Stimulated activated CD4-positive, alpha-beta T cell treated with anti-CD3 and anti-CD28 coated beads, Interleukin-1b, Interleukin-23, amount 100 ng/mL, for 4 hours (primary cell): ENCODE results near the gene GALNT7.
"Not testable (repeated sequence)": the region's sequence is repeated elsewhere in the genome, so short reads cannot be mapped to it uniquely, and the experiment has no call there.

ENCODE experiments used
- DNase-seq, 2 donors: peaks; one replicate each; pipeline ENCODE4 v3.0.0-alpha.2; 2020; ENCODE audit warnings: low read depth in 2 of 2

The GALNT7 gene

DNA sequence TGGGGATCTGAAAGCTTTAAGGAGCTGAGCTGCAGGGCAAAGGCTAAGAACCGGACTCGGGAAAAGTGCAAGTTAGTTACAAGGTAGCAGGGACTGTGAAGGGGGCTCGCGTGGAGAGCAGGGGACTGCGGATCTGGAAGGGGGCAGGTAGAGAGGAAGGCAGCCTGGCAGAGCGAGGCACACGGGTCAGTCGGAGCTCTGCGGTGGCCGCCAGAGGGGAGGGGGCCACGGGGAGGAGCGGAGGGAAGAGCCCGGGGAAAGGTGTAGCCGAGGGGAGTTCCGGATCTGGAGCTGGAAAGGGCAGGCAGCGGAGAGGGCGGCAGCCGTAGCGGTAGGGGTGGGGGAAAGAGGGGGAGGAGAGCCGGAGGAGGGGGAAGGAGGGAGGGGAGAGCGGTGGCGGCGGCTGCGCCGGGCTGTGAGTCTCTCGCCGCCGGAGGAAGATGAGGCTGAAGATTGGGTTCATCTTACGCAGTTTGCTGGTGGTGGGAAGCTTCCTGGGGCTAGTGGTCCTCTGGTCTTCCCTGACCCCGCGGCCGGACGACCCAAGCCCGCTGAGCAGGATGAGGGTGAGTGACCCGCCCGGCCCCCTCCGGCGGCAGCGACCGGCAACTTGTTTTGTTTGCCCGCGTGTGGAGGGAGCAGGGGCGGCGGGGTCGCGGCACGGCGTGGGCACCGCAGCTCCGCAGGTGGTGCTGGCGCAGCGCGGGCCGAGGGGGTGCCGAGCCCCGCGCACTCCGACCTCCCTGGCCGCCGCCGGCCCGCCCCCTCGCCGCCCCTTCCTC is at the start of gene GALNT7:
Gene GALNT7 (plus strand): TSS at position 416 of the 782 bp plus-strand sequence. CDS start 25 bp downstream, at position 441.
- peak; percentile 53 to 55 for DNase-seq

DNA sequence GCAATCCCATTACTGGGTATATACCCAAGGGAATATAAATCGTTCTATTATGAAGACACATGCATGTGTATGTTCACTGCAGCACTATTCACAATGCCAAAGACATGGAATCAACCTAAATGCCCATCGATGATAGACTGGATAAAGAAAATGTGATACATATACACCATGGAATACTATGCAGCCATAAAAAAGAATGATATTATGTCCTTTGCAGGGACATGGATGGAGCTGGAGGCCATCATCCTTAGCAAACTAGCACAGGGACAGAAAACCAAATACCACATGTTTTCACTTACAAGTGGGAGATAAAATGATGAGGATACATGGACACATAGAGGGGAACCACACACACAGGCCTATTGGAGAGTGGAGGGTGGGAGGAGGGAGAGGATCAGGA is 49.8 kb upstream of the GALNT7 start:
- not testable (repeated sequence) for DNase-seq

GRCh38 chr4:173119818-173120217 is 48.8 kb upstream of the GALNT7 start:
- no peak for DNase-seq

DNA sequence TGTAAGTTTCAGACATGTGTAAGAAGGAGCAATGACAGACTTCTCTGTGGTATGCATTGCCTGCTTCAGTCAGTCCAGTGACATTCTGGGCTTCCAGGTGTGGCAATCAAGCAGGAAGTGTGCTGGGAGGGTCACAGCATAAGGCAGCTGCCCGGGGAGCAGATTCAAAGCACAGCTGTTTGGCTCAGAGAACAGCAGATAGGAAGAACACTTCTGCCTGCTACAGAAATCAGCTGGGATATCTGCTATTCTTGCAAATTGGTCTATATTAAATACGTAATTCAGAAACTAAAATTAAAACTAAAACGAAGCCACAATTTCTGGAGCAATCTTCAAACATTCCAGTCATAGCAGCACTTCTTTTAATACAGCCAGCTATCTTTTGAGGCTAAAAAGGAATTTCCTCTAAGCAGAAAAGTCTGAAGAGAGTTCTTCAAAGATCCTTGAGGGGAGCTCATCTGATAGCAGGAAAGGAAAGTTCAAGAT is 47.5 kb upstream of the GALNT7 start:
- no peak for DNase-seq

- DNase-seq = no peak
Observed at GRCh38 chr4:173124209-173124865, 44.3 kb upstream of the GALNT7 start.

- DNase-seq = no peak
Observed at GRCh38 chr4:173125216-173125812, 43.3 kb upstream of the GALNT7 start.

DNA sequence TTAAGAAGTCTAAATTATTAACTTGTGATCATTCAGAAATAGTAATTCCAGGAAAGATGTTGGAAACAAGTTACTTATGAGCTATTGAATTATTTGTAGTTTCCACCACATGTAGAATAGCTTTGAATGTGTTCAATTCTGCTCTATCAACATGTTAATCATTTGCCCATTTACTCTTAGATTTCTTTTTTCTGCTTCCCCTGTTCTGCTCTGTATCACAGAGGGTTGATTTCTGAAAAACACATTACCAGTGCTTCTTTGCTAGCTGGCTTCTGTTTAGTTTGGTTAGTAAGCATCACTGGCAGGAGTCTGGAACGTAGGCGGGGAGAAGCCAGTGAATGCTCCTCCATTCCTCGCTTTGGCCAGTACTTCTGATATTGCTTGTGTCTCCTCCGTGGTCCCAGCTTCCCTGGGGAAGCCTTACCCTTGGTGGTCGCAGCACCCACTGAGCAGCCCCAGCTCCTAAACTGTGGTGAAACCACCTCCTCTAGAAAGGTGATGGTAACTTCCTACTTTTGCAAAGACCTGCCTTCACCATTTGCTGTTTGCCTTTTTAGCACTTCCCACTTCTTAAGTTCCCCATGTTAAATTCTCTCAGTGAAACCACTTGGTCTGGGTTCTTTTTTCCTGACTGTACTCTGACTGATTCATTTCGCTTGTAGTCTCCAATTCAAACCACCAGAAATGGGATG is 40.3 kb upstream of the GALNT7 start:
- no peak for DNase-seq

- no peak for DNase-seq
Observed at GRCh38 chr4:173130687-173131086, 37.9 kb upstream of the GALNT7 start.

- no peak for DNase-seq
Observed at GRCh38 chr4:173134426-173134825, 34.2 kb upstream of the GALNT7 start.

DNA sequence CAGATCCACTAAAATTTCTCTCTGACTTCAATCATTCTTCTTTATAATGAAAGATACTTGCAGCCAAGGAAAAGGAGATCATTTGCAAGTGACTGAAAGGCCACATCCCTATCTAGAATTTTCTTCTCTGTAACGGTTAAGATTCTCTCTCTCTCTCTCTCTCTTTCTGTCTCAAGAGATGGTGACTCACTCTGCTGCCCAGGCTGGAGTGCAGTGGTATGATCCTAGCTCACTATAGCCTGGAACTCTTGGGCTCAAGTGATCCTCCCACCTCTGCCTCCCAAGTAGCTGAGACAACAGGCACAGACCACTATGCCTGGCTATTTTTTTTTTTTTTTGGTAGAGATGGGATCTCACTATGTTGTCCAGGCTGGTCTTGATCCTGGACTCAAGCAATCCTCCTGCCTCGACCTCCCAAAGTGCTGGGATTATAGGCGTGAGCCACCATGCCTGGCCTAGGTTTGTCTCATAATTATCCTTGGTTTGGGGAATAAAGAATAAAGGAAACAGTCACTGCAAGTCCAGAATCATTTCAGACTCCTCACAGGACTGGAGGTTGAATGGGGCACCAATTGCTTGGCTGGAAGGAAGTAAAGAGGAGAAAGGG is 33.3 kb upstream of the GALNT7 start:
- no peak for DNase-seq

DNA sequence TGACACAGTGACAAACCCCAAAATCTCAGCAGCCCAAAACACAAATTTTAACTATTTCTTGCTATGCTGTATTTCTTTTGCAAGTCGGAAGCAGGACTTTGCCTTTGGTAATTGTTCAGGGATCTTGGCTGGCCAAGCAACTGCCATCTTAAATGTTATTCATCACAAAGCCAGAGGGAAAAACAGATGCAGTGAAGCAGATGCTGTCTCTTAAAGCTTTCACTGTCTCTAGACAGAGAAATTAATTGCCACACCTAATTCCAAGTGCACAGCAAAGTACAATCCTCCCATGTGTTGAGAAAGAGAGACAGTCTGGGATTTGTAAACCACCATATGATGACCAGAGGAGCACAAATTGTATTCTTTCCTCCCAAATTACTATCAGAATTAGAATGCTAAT is 30.0 kb upstream of the GALNT7 start:
- DNase-seq = no peak

DNA sequence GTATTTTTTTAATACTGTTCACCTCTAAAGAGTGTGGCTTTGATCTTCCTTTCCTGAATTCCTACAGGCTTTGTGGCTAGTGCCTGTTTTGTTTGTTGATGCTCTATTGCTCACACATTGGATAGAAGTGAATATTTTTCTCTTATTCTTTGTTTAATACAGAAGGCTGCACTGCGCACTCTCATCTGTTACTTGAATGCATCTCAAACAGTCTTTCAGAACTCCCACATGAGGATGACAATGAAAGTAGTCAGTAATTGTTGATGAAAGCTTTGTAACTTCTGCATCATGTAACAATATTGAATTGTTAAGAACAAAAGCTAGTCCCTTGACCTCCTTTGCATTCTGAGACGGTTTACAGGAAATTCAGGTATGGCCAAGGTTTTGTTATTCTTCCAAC is 29.1 kb upstream of the GALNT7 start:
- no peak for DNase-seq

DNA sequence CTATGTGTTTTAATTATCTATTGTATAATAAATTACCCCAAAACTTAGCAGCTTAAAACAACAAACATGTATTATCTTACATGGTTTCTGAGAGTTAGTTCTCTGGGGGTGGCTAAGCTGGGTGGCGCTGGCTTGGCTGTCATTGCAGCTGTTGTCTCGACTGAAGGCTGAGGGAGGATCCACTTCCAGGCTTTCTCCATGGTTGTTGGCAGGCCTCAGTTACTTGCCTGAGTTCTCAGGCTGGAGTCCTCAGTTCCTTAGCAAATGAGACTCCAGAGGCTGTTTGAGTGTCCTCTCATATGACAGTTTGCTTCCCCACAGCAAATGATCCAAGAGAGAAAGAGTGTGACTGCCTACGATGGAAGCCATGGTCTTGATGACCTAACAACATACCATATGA is 23.5 kb upstream of the GALNT7 start:
- no peak for DNase-seq

DNA sequence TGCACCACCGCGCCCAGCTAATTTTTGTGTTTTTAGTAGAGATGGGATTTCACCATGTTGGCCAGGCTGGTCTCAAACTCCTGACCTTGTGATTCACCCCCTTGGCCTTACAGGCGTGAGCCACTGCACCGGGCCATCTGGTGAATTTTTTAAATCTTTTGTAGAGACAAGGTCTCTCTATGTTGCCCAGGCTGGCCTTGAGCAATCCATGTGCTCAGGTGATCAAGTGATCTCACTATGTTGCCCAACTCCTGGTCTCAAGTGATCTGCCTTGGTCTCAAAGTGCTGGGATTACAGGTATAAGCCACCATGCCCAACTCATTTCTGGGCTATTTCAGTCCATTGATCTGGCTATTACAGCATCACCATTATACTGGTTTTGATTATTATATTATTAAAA is 22.2 kb upstream of the GALNT7 start:
- DNase-seq = no peak

GRCh38 chr4:173151496-173151895 is 17.1 kb upstream of the GALNT7 start:
- no peak for DNase-seq

- no peak for DNase-seq
Observed at GRCh38 chr4:173152104-173152503, 16.5 kb upstream of the GALNT7 start.

- no peak for DNase-seq
Observed at GRCh38 chr4:173153445-173153844, 15.2 kb upstream of the GALNT7 start.

DNA sequence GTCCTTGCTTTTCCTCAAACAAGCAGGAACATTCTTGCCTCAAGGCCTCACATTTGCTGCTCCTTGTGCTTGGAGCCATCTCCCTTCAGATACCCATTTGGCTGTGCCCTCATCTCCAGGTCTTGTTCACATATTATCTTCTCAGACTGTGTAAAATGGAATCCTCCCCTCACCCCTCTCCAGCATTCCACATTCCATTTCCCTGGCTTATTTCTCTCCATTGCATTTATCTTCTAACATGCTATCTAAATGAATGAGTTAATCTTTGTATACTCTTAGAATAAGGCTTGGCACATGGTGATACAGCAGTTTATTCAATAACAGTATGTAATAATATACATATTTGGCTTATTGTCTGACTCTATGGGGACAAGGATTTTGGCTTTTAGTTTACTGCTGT is 8.8 kb upstream of the GALNT7 start:
- DNase-seq = no peak

DNA sequence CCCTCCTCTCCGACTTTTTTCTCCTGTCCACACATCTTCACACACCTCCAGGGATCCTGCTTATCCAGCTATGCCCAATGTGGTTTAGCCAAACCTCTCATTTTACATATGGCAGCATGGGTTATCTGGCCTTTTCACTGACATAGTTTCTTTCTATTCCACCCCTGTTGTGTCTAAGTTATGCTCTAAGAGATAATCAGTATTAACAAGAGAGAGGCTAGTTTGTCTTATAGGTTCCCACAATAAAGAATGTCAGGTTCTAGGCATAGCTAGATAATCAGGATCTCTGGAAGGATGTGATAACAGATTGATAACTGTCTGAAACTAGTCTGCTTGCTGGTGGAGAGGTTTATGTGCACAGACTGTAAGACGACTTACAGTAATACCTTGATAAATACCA is 7.7 kb upstream of the GALNT7 start:
- DNase-seq = no peak

GRCh38 chr4:173161311-173161710 is 7.3 kb upstream of the GALNT7 start:
- no peak for DNase-seq

DNA sequence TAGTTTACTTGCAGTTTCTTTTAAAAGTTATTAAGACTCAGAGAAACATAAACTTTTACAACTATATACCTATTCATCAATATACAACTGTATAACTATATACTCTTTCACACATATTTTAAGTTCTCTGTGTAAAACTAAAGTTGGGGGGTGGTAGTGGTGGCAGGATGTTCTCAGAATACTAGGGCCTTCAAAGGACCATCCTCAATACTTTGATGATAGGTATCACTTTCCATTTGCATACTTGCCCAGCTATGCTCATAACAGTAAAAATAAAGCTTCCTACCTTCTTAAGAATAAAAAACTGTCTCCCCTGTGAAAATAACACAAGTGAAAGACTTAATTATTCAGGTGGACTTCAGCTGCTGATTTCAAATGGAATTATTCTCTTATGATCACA is 2.9 kb upstream of the GALNT7 start:
- no peak for DNase-seq

DNA sequence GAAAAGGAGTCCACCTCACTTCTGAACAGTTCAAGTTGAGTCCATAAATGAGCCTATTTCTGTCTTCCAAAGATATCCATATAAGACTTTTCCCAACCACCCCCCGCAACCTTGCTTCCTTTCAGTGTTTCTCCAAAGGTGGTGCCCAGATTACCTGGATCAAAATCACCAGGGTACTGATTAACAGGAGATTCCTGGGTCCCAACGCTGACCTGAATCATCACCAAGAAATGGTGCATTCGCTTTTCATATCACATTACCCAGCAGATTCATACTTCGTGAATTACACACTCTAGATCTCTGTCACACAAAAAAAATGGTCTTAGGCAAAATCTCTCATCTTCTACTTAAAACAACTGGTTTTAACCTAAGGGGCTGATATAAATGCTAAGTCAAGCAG is 2.1 kb upstream of the GALNT7 start:
- no peak for DNase-seq
